NCI-H1092 treated with DMSO at 0.1 percent for 48 hours (cell line): ENCODE data around the gene GATA2.

Experiments
- DNase-seq: peaks from one replicate; lab custom pipeline; 2025; lab: John Stamatoyannopoulos, UW

GATA2 gene

GRCh38 chr3:128473180-128473519, 19.9 kb downstream of the GATA2 start:
- no peak for DNase-seq

- no peak for DNase-seq
These were observed 20.4 kb downstream of the GATA2 start for GRCh38 chr3:128472449-128473179.

- DNase-seq: no peak
These were observed 21.3 kb downstream of the GATA2 start for GRCh38 chr3:128471720-128472119.

- DNase-seq: no peak
These were observed 21.9 kb downstream of the GATA2 start for GRCh38 chr3:128471110-128471509.

- no peak for DNase-seq
These were observed 22.7 kb downstream of the GATA2 start for GRCh38 chr3:128470134-128470899.

GRCh38 chr3:128469556-128469955, 23.4 kb downstream of the GATA2 start:
- DNase-seq: no peak

GRCh38 chr3:128468791-128469527, 24.0 kb downstream of the GATA2 start:
- no peak for DNase-seq

- DNase-seq: no peak
These were observed 24.7 kb downstream of the GATA2 start for GRCh38 chr3:128468285-128468790.

- DNase-seq: no peak
These were observed 26.0 kb downstream of the GATA2 start, which contains the start of gene DNAJB8 for GRCh38 chr3:128466840-128467541. TSS of gene DNAJB8 (minus strand) at chr3:128466890. CDS start at chr3:128463245, 3,645 bp downstream.

- no peak for DNase-seq
These were observed 28.3 kb downstream of the GATA2 start for GRCh38 chr3:128464702-128465101.

- no peak for DNase-seq
These were observed 28.8 kb downstream of the GATA2 start for GRCh38 chr3:128464188-128464587.

GRCh38 chr3:128463771-128464170, 29.2 kb downstream of the GATA2 start:
- no peak for DNase-seq

- no peak for DNase-seq
These were observed 29.6 kb downstream of the GATA2 start for GRCh38 chr3:128463354-128463753.

GRCh38 chr3:128462931-128463330, 30.1 kb downstream of the GATA2 start:
- no peak for DNase-seq

GRCh38 chr3:128462341-128462910, 30.6 kb downstream of the GATA2 start:
- DNase-seq: no peak

- no peak for DNase-seq
These were observed 31.3 kb downstream of the GATA2 start for GRCh38 chr3:128461731-128462130.

- no peak for DNase-seq
These were observed 33.6 kb downstream of the GATA2 start for GRCh38 chr3:128459461-128459820.

- DNase-seq: no peak
These were observed 34.1 kb downstream of the GATA2 start for GRCh38 chr3:128458746-128459460.

GRCh38 chr3:128457937-128458336, 35.1 kb downstream of the GATA2 start:
- DNase-seq: no peak

- DNase-seq: no peak
These were observed 36.0 kb downstream of the GATA2 start for GRCh38 chr3:128456776-128457715.
